Glutamatergic neuron (in vitro differentiated cells): ENCODE measurements around the gene NECTIN2. TPM values are rescaled to one million over a fixed set of nuclear protein-coding genes. Genes with fewer than 3 reads are reported as not detected.

Source experiments
- DNase-seq: peaks from one replicate; pipeline ENCODE4 v3.0.0; 2022
- H3K27ac Mint-ChIP-seq: one replicate; pipeline ENCODE4 v1.8.0; 2020; ENCODE audit warnings: mild to moderate bottlenecking, mixed read lengths, inconsistent platforms; ENCODE audit not compliant: unreplicated experiment
- H3K27me3 Mint-ChIP-seq: one replicate; pipeline ENCODE4 v1.8.0; 2020; ENCODE audit warnings: mild to moderate bottlenecking, moderate library complexity, mixed read lengths, inconsistent platforms; ENCODE audit not compliant: unreplicated experiment
- H3K36me3 Mint-ChIP-seq: one replicate; pipeline ENCODE4 v1.8.0; 2020; ENCODE audit warnings: mild to moderate bottlenecking, mixed read lengths, inconsistent platforms; ENCODE audit not compliant: unreplicated experiment
- H3K4me1 Mint-ChIP-seq: one replicate; pipeline ENCODE4 v1.8.0; 2020; ENCODE audit warnings: mild to moderate bottlenecking, low read depth, mixed read lengths, inconsistent platforms; ENCODE audit not compliant: unreplicated experiment
- H3K4me3 Mint-ChIP-seq: one replicate; pipeline ENCODE4 v1.8.0; 2020; ENCODE audit warnings: mild to moderate bottlenecking, mixed read lengths, inconsistent platforms; ENCODE audit not compliant: unreplicated experiment
- H3K9me3 Mint-ChIP-seq: one replicate; pipeline ENCODE4 v1.8.0; 2020; ENCODE audit warnings: mild to moderate bottlenecking, moderate library complexity, mixed read lengths, inconsistent platforms; ENCODE audit not compliant: unreplicated experiment
- CTCF ChIP-seq: fragments of 200-600 bp; sonication (generic); IDR thresholded peaks from one replicate; pipeline ENCODE4 v1.5.0; 2021; ENCODE audit not compliant: partially characterized antibody, unreplicated experiment
- total RNA-seq: library from RNA; stranded (reverse); fragmentation: NEBNext Ultra II Directional; extraction: Animal tissue kit (Norgen Biotek cat#: 25700); gene quantifications from one replicate; pipeline ENCODE4 v1.2.1, GENCODE V29; 2021; ENCODE audit not compliant: unreplicated experiment

NECTIN2 gene
- total RNA-seq, 1 donor from 2014 or later = 108 TPM

- no peak for DNase-seq
- peaks cover 2% of the 10 kb centered on the region for H3K9me3 Mint-ChIP-seq
- no peak overlapping the region for H3K4me3 Mint-ChIP-seq
- H3K27me3 Mint-ChIP-seq = peaks cover 6% of the 10 kb centered on the region
- peaks cover 6% of the 10 kb centered on the region for H3K36me3 Mint-ChIP-seq
- TF ChIP-seq CTCF = no peak
- peaks cover 1% of the 10 kb centered on the region for H3K4me1 Mint-ChIP-seq
- no peak overlapping the region for H3K27ac Mint-ChIP-seq
These were observed 25.7 kb downstream of the NECTIN2 start for GRCh38 chr19:44871809-44872208.

DNA sequence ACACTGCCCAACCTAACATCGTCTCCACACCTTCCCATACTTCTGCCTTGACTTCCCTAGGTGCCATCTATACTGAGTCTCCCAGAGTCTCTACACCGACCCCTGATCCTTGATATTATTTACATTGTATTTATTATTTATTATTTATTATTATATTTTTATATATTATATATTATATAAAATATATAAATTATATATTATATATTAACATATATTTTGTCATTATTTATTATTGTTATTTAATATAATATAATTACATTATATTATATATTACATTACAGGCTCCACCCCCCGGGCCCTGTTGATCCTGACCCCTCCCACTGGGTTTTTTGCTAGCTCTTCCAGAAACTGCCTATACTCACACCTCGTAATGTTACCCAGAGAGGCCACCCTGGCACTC is 26.6 kb downstream of the NECTIN2 start:
- Mint-ChIP-seq H3K36me3 (peaks cover 6% of the 10 kb centered on the region), H3K27ac (no peak overlapping the region), H3K4me3 (no peak overlapping the region), H3K27me3 (peaks cover 6% of the 10 kb centered on the region), H3K4me1 (peaks cover 1% of the 10 kb centered on the region), H3K9me3 (no peaks in the 10 kb centered on the region)
- DNase-seq = no peak
- no peak for TF ChIP-seq CTCF

- no peak for DNase-seq
- peaks cover 6% of the 10 kb centered on the region for H3K36me3 Mint-ChIP-seq
- TF ChIP-seq CTCF = no peak
- H3K9me3 Mint-ChIP-seq = peaks cover 4% of the 10 kb centered on the region
- H3K4me3 Mint-ChIP-seq = no peak overlapping the region
- peaks cover 4% of the 10 kb centered on the region for H3K27me3 Mint-ChIP-seq
- no peak overlapping the region for H3K27ac Mint-ChIP-seq
- H3K4me1 Mint-ChIP-seq = peaks cover 1% of the 10 kb centered on the region
These were observed 28.2 kb downstream of the NECTIN2 start for GRCh38 chr19:44874317-44874716.

DNA sequence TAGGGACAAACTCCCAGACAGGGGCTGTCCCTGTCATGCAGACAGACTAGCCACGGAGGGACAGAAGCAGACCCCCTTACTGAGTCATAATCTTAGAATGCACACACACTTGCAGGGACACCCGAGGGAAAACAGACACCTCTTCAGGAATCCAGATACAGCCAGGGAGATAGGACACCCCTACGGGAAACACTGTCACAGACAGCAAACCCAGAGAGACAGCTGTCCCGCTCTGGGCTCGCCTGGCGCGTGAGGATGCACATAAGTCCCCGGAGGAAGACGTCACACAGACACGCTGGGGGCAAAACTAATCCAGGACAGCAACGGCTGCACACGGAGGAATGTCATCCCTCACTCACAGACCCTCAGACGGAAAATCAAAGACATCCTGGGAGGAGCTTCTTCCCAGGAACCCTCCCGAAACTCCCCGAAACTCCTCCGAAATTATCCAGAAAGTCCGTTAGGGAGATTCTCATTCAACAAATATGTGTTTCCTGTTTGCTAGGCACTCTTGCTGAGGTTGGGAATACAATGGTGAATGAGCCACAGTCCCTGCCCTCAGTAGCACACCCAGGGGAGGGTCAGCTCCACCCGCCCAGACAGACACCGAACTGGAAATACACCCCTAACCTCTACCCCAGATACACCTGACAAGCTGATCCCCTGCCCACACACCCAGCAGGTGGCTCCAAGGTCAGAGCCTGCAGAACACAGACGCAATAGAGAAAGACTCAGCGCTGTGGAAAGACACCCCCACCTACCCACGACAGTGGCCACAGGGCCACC is 29.8 kb downstream of the NECTIN2 start:
- Mint-ChIP-seq H3K4me1 (peaks cover 1% of the 10 kb centered on the region), H3K36me3 (peaks cover 6% of the 10 kb centered on the region), H3K4me3 (no peak overlapping the region), H3K27ac (no peak overlapping the region), H3K9me3 (peaks cover 4% of the 10 kb centered on the region), H3K27me3 (peaks cover 4% of the 10 kb centered on the region)
- TF ChIP-seq CTCF = no peak
- DNase-seq = no peak

GRCh38 chr19:44876930-44877535 is 30.9 kb downstream of the NECTIN2 start:
- Mint-ChIP-seq H3K4me3 (no peak overlapping the region), H3K4me1 (peaks cover 1% of the 10 kb centered on the region), H3K27me3 (peaks cover 4% of the 10 kb centered on the region), H3K36me3 (peaks cover 5% of the 10 kb centered on the region), H3K9me3 (peaks cover 6% of the 10 kb centered on the region), H3K27ac (no peak overlapping the region)
- DNase-seq = no peak
- TF ChIP-seq CTCF = no peak
